Measurements from ENCODE around the gene HERPUD2.

DNA sequence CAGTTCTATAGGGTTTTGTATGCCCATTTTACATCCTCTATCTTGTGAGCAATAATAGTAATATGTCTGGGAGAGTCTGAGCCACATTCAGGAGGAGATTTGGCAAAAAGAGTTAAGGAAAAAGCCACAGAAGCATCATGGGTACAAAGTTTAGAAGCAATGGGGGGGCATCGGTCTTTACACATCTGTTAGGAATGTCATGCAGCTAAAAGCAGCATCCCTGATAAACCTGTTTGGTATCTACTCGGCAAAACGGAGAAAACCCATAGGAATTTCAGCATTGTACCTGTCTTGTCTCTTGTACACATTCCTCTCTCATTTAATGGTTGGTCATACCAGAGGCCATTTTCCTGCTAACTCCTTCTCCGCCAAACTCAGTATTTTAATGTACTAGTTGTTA, 12.5 kb upstream of the HERPUD2 start:
- TF ChIP-seq, protein P1, sequence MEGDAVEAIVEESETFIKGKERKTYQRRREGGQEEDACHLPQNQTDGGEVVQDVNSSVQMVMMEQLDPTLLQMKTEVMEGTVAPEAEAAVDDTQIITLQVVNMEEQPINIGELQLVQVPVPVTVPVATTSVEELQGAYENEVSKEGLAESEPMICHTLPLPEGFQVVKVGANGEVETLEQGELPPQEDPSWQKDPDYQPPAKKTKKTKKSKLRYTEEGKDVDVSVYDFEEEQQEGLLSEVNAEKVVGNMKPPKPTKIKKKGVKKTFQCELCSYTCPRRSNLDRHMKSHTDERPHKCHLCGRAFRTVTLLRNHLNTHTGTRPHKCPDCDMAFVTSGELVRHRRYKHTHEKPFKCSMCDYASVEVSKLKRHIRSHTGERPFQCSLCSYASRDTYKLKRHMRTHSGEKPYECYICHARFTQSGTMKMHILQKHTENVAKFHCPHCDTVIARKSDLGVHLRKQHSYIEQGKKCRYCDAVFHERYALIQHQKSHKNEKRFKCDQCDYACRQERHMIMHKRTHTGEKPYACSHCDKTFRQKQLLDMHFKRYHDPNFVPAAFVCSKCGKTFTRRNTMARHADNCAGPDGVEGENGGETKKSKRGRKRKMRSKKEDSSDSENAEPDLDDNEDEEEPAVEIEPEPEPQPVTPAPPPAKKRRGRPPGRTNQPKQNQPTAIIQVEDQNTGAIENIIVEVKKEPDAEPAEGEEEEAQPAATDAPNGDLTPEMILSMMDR (IDR thresholded peaks at IDR 0.05; ENCODE audit: insufficient read depth, low read depth, low read length), result no peak
- TF ChIP-seq EZH2 (IDR thresholded peaks at IDR 0.05; ENCODE audit: insufficient read depth, low read length), result no peak

Data from astrocyte (in vitro differentiated cells and primary cell).